Left ventricle myocardium superior (tissue), 1 donor: ENCODE measurements around the gene GALNT11. TPM values are rescaled to one million over a fixed set of nuclear protein-coding genes. Genes with fewer than 3 reads are reported as not detected.
A peak's percentile ranks its signal among the peaks of the same experiment; 100 is the strongest.

Experiments used
- ATAC-seq: fragments of 200-7000 bp; cut with Tn5 transposase; one replicate; pipeline ENCODE4 v1.9.1; 2020; ENCODE audit warnings: mild to moderate bottlenecking, moderate library complexity
- DNase-seq: peaks from one replicate; pipeline ENCODE4 v3.0.0-alpha.2; 2020
- intact Hi-C: fragments of 100-400 bp; cut with micrococcal nuclease; formaldehyde crosslinking; loops from one replicate; pipeline ENCODE4 v1.11.0; 2022
- total RNA-seq: library from RNA; stranded (reverse); fragmentation: NEBNext Ultra II Directional; extraction: Animal tissue kit (Norgen Biotek cat#: 25700); gene quantifications from one replicate; pipeline ENCODE4 v1.2.1, GENCODE V29; 2021
- donor health status: DM: no; HTN: yes; CAD: no; lungs with severe emphysema.

The GALNT11 gene
- total RNA-seq, 1 donor from 2014 or later = 19.4 TPM

DNA sequence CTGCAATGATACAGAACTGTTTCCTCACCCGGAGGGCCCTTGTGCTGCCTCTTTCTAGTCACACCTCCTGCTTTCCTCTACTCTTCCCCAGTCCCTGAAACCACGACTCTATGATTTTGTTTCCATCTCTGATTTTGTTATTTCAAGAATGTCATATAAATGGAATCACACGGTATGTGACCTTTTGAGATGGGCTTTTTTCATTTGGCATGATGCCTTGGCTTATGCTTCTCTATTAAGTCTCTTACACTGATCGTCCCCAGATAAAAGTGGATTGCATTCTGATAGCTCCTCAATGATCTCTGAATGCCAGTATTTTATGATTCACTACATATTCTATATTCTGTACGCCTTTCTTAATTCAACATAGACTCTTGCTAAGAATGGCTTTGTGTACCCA, 78.2 kb downstream of the GALNT11 start:
- intact Hi-C loops = no loop called here
- no peak for ATAC-seq
- DNase-seq = no peak

DNA sequence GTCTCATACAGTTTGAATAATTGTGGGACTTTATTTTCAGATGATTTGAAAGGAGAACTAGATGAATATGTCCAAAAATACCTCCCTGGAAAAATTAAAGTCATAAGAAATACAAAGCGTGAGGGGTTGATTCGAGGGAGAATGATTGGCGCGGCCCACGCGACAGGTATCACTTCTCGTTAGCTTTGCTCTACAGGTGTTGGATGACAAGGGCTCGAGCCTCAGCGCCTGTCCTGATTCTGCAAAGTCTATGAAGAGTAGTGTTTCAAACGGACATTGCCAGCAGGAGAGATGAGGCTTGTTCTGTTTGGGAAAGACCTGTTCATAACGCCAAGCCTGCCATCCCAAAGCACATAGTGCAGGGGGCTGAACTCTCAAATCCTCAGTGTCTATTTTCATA, 79.7 kb downstream of the GALNT11 start:
- intact Hi-C loops = no loop called here
- DNase-seq = no peak
- ATAC-seq = no peak

DNA sequence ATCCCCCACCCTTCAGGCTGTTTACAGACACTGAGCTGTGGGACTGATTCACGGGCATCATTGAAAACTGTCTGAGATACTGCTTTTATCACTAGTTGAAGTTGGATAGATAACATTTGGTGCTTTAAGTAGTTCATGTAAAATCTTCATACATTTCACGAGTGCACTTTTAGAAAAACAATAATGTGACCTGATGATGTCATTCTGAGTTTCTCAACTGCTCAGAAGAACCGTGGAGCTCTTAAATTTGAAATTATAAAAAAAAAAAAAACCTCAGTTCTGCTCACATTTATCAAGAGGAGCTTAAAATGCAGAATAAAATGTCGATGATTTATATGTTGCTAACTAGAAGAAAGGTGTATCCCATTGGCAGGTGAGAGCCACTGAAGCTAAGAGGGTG, 81.5 kb downstream of the GALNT11 start:
- intact Hi-C loops = no loop called here
- no peak for ATAC-seq
- DNase-seq = no peak

DNA sequence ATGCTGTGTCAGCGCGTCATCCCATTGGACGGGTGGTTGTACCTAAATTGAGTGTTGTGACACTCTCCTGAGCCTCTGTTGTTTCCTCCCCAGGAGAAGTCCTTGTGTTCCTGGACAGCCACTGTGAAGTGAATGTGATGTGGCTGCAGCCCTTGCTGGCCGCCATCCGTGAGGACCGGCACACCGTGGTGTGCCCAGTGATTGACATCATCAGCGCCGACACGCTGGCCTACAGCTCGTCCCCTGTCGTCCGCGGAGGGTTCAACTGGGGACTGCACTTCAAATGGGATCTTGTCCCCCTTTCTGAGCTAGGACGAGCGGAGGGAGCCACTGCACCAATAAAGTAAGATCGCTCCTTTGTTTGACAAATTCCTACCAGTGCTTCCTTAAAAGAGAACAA, 82.5 kb downstream of the GALNT11 start:
- intact Hi-C loops = no loop called here
- ATAC-seq = no peak
- no peak for DNase-seq

DNA sequence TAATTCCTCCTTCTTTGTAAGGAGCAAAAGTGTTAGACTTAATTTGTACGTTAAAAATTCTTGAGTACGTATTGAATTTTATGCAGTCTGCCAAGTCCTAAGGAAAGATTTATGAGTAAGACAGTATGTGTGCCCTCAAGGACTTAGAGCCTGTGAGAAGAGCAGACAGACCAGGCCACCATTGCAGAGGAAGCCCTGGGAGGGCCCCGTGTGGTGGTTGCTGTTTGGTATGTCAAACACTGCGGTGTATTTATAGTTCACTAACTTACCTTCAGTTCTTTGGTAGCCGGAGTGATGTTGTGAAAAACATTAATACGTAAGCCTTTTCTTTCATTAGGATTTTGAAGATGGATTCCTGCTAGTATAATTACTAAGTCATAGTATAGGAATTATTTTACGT, 82.9 kb downstream of the GALNT11 start:
- no peak for DNase-seq
- intact Hi-C loops = no loop called here
- peak; percentile 91 for ATAC-seq

DNA sequence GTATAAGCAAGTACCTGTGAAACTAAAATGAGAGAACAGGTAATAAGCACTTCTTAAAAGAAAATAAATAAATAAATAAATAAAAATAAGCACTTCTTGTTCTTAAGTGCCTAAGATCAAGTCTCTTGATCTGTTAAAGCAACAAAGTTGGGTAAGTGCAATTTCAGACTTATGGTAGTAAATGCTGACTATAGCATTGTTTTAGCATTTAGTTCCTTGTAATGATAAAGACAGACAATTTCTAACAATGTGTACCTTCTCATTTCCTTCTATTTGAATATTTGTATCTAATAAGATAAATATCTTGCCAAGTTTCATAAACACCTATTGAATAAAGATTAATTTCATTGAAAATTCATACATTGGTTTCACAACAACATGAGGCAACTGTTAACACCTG, 87.4 kb downstream of the GALNT11 start:
- intact Hi-C loops = no loop called here
- no peak for ATAC-seq

DNA sequence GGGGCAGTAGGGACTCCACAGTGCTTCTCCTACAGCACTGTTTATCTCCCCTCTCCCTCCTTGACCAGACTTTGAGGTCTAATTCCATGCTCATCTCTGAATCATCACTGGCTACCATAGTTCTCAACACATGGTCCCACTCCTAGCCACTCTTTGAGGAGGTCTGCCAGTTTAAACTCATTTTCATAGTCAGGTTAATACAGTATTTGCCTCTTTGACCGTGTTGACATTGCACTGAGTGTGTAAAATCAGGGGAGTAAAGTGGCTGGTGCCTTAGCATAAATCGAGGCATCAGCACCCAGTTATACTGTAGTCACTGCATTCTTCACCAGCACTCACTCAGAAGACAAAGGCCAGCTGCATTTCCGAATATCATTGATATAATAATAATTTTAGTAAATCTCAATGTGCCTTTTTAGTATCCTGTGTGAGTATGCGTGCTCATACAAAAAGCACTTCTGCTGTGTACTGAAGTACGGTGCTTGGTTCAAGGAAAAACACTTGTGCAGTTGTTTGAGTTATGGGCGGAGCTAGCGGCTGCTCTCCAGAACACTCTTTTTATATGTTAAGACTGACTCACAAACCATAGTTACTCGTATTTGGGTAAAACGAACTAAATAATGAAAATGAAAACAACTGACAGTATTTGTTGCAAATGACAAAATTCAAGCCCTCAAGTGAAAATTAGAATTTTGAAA, 89.7 kb downstream of the GALNT11 start:
- intact Hi-C loops = no loop called here
- DNase-seq (no peak), ATAC-seq (no peak)

More for the DNA sequence above, 87.4 kb downstream of the GALNT11 start:
- DNase-seq = no peak

DNA sequence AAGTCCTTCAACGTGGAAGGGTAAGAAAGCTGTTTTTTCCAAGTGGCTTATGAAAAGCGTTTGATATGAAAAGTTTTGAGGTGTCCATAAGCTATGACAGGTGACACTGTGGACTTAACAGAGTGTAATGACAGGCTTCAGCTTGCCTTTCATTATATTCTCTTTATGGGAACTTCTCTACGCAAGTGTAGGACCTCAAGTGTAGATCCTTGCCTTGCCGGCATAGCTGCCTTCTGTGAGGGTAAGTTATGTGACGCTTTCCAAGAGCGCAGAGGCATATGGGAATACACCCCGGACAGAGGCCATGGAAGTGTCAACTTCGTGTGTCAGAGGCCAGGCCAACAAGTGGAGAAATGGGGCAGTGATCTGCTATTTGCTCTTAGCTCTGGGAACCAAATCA, 91.9 kb downstream of the GALNT11 start:
- ATAC-seq (no peak), DNase-seq (no peak)
- intact Hi-C loops = no loop called here

DNA sequence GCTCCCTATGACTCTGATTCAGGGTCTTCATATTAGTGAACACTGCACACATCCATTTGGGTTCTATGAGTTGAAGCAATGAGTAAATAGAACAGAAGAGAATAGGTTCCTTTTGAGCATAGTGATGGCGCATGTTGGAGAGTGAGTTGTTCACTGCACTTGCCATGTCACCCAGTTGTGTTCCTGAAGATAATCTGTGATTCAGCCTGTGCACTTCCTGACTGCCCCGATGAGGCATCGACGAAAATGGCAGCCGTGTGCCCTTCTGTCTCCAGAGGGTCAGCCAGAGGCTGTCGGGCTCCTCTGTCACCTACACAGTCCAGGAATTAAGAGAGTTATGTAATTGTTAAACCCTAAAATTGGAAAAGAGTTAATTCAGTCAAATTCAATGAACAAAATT, 94.7 kb downstream of the GALNT11 start:
- ATAC-seq (no peak), DNase-seq (no peak)
- intact Hi-C loops = no loop called here

DNA sequence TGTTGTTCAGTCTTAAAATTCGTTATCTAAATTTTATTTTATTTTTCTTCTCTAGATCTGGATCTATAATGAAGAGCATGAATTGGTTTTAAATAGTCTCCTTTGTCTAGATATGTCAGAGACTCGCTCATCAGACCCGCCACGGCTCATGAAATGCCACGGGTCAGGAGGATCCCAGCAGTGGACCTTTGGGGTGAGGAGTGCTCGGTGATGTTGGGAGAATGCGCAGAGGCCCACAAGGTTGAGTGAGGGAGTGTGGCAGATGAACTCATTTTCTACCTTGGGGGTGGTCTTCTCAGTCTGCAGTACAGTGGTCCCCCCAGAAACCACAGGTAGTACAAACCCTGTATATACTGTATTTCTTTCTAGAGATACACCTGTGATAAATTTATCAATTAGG, 95.3 kb downstream of the GALNT11 start:
- intact Hi-C loops = no loop called here
- no peak for DNase-seq
- no peak for ATAC-seq

DNA sequence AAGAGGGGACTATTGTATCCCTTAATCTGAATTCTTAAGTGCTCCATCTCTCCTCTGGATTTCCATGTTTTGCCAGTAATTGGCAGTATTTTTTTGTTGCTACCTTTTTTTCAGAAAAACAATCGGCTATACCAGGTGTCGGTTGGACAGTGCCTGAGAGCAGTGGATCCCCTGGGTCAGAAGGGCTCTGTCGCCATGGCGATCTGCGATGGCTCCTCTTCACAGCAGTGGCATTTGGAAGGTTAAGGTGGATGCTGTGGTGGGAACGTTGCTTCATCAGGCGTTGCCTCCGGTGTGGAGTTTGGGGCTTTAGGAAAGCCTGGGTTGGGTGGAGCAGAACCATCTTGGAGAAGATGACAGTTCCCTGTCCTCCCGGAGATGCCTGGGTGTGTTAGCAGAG, 96.0 kb downstream of the GALNT11 start:
- ATAC-seq (no peak), DNase-seq (no peak)
- intact Hi-C loops = no loop called here

DNA sequence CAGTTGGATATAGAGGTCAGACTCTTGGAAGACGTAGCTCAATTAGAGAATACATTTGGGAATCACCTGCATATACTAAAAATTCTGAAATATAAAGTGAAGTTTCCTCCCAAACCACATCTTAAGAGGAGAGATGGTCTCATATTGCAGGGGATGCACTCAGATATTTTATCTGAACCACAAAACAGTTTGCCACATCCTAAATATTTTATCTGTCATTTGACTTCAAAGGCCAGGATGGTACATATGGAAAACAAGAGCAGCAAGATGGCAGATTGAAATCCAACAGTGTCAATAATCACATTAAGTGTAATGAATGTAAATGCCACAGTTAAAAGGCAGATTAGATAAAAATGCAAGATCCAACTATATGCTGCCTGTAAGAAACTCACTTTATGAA, 97.1 kb downstream of the GALNT11 start:
- no peak for ATAC-seq

DNA sequence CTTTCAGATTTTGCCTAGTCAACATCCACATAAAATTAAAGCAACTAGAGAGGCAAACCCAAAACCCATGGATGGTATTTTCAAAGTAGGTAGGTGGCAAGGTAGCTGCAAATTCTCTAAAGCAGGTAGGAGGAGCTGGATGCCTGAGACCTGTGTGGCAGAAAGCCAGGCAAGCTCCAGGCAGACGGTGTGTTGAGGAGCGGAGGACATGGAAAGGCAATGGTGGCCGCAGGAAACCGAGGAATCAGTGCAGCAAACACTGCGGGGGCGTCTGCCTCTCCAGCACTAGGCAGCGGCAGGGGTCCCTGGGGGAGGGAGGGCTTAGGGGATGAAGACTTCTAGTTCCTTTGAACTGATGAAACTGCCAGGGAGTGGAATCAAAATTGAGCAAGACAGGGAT, 101.3 kb downstream of the GALNT11 start:
- no peak for ATAC-seq

More for the DNA sequence above, 97.1 kb downstream of the GALNT11 start:
- DNase-seq = no peak
- intact Hi-C loops = no loop called here

DNA sequence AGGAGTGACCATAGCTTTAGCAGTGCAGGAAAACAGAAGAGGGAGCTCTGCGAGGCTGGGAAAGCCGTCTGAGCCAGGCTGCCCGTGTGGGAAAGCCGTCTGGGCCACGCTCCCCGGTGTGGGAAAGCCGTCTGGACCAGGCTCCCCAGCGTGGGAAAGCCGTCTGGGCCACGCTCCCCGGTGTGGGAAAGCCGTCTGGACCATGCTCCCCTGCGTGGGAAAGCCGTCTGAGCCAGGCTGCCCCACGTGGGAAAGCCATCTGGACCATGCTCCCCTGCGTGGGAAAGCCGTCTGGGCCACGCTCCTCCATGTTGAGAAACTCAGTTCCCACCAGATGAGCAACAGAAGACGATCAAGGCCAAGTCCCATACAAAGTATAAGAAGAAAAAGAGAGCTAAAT, 101.8 kb downstream of the GALNT11 start:
- DNase-seq (no peak), ATAC-seq (no peak)
- intact Hi-C loops = no loop called here

More for the DNA sequence above, 101.3 kb downstream of the GALNT11 start:
- DNase-seq = no peak
- intact Hi-C loops = no loop called here

DNA sequence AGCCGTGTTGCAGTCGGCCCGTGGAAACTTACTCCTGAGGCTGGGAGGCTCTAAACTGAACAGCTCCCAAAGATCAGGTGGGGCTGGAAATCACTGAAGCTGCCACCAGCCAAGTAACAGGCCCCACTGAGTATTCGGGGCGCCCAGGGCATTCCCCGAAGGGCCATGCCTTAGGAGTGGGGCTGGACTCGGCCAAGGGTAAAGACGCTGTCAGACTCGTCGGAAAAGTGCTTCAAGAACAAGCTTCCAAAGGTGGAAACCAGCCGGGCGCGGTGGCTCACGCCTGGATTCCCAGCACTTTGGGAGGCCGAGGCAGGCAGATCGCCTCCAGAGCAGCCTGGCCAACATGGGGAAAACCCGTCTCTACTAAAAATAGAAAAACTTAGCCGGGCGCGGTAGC, 102.8 kb downstream of the GALNT11 start:
- intact Hi-C loops = no loop called here
- no peak for ATAC-seq
- no peak for DNase-seq

DNA sequence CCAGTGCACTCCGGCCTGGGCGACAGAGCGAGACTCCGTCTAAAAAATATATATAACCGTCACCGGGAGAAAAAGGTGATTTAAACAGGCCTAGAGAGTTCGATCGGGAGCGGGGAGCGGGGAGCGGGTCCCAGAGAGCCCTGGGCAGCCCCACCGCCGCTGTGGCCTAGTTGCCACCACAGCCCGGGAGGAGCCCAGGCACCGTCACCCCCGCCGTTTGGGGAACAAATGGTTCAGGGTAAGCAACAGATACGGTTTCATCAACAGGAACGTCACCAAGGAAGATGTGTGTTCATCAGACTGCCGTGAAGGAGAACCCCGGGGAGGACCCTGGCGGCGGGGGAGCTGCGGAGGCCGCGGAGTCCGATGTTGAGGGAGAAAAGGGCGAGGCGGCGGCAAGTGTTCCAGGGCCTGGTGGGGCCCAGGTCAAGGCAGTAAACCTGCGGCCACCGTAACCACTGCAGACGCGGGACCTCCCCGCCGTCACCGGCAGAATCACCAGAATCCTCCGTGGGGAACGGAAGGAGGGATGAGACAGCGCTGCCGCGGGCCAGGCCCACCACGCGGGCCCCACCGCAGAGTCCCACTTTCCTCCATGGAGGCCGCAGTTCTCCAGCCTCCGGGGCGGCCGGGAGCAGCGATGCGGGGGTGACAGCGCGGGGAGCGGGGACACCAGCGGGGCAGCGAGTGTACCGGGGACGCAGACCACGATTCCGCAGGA, 103.4 kb downstream of the GALNT11 start:
- ATAC-seq (no peak), DNase-seq (no peak)
- intact Hi-C loops = no loop called here

DNA sequence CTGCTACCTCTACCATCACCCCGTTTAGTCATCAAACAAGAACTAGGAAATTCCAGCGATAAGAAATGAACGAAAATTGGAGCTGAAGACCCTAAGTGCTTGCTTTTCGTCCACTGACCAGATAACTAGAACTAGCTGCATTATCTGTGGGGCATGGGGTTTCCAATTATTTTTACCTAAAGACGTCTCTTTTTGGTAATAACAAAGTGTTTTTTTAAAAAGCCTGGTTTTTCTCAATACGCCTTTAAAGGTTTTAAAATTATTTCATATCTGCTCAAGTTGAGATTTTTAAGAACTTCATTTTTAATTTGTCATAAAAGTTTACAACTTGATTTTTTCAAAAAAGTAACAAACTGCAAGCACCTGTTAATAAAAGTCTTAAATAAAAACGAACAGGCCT, 104.2 kb downstream of the GALNT11 start:
- intact Hi-C loops = no loop called here
- ATAC-seq (no peak), DNase-seq (no peak)

DNA sequence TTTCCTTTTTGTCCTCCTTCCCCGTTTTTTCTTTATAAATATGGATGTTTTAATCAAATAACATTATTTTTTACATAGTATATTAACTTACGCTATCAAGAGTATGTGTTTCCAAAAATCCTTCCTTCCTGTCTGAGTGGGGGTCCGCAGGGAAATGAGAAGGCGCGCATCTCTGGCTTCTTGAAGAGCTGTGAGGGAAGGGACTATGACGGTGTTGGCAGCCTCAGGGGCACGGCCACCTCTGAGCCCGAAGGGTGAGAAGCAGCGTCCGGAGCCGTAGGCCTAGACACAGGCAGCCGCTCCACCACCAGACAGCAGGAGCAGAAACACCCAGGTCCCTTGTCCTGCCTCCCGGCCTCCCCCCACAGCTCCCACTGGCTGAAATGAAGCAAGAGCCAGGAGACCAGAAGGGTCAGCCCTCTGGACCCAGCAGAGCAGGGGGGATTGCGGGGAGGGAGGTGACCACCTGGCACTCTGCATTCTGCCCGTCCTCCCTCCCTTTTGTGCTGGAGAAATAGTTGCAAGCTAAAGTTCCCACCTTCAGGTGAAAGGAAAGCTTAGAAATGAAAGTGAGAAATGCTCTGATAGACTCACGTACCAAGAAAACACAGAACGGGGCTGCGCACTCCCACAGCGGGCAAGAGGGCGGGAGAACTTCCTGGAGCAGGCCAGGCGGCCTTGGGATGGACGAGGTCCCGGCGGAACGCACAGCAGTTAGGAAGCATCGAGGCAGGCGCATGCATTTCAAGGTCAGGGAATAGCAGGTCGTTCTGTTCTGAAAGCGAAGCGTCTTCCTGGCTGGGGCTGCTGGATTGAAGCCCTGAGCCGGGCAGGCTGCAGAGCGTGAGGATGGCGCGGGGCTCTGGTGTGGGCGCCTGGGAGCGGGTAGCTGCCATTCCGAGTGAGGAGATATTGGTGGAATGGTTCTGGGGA, 105.5 kb downstream of the GALNT11 start:
- intact Hi-C loops = no loop called here
- DNase-seq = no peak

DNA sequence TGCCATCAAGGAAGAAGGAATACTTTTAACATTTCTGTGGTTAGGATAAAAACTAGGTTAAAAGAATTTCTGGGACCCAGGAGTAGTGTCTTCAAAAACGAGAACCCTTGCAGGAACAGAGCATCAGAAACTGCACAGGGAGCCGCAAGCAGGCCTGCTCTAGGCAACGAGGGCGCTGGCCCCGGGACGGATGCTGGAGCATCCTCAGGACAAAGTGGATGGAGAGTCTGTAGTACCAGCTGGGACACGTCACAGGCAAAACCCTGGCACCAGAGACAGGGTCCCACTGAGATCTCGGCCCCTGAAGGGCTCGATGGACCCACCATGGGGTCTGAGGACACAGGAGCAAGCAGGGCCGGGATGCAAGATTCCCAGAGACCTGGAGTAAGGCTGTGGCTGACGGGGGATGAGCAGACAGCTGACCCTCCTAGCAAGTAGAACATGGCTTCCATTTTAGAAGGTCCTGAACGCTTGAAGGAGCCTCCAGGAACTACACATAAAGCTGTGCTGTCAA, 106.6 kb downstream of the GALNT11 start:
- ATAC-seq = no peak
- intact Hi-C loops = no loop called here
- no peak for DNase-seq

More for the DNA sequence above, 105.5 kb downstream of the GALNT11 start:
- no peak for ATAC-seq

DNA sequence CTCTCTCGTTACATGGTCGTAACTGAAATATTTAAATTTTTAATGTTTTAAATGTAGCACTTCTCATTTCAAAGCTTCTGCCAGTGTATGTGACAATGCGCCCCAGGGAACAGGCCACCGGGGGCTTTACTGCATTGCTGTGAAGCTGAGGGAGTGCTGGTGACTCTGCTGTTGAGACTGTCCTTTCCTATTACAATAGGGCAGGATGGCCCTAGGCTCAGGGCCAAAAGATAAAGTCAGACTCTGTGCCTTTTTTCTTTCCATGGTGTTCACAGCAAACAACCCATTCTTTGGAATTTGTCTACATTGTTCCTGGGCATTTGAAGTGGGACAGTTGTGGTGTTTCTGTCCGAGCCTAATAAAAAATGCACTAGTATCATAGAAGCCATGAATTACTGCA, 107.3 kb downstream of the GALNT11 start:
- intact Hi-C loops = no loop called here
- DNase-seq (no peak), ATAC-seq (peak; percentile 44)
